AML-193 (cell line): ENCODE data around the gene NME5.

ENCODE experiments used
- DNase-seq, 2 experiments: peaks; one replicate each; lab custom pipeline; 2025; lab: John Stamatoyannopoulos, UW

The NME5 gene

GRCh38 chr5:138132543-138132942 is 6.7 kb downstream of the NME5 start:
- DNase-seq = no peak

- DNase-seq = no peak
Measured at GRCh38 chr5:138129347-138129746, 9.9 kb downstream of the NME5 start.

DNA sequence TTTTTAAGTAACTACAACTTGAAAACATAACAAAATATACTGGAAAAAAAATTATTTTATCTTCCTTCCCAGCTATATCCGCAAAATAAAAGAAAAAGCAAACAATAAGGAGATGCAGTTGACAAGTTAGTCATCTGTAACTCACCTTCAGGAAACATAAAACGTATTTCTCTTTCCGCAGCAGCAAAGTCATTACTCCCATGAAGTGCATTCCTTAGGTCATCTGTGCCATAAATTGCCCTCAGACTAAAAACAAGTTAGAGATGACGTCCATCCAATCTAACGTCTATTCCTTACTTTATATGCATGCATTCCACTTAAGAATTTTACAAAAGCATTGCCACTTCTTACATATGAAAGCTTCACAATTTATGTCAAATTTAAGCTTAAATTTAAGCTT is 10.9 kb downstream of the NME5 start:
- DNase-seq = no peak

GRCh38 chr5:138115254-138115653 is 24.0 kb downstream of the NME5 start:
- DNase-seq = no peak

DNA sequence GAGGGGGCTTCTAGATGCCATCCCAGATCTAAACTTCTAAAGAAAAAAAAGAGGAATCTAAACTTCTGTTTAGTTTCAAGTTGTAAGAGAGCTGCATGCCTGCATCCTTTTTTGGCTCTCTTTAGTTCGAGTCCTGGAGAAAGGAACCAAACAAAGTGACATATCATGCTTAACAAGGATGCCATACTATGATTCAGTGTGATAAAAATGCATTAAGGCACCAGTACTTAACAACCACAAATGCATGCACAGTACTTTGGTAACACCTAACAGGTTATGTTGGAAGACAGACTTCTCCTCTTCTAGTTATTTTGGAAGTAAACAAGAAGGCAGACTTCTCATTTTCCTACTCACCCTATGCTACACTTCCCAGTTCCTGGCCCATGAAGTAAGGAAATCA is 27.3 kb downstream of the NME5 start:
- DNase-seq = no peak

- DNase-seq = no peak
Measured at GRCh38 chr5:138111181-138111580, 28.0 kb downstream of the NME5 start.

GRCh38 chr5:138110266-138110963 is 28.8 kb downstream of the NME5 start:
- DNase-seq = no peak

GRCh38 chr5:138109463-138110265 is 29.6 kb downstream of the NME5 start:
- DNase-seq = no peak

DNA sequence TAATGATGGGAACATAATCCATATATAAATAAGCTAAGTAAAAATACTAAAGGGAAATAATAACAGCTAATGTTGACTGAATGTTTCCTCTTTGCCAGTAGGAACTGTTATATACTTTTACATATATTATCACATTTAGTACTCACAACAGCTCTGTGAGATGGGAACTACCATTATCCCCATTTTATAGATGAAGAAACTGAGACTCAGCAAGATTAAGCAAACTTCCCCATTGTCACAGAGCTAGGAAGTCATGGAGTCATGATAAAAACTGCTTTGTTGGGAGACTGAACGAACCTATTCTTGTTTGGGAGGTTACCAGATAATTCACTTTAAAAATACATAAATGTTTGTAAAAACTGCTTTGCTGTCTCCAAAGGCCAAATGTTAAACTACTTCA is 32.0 kb downstream of the NME5 start:
- no peak for DNase-seq

DNA sequence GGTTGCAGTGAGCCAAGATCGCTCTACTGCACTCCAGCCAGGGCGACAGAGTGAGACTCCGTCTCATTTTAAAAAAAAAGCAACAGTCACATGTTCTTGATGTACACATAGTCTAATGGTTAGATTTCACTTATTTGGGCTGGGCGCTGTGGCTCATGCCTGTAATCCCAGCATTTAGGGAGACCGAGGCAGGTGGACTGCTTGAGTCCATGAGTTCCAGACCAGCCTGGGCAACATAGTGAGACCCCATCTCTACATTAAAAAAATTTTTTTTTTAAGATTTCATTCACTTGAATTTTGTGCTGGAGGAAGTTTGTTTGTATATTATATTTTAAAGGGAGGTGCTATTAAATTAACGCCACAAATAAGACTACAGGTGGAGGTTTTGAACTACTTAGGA is 33.5 kb downstream of the NME5 start:
- no peak for DNase-seq

GRCh38 chr5:138103319-138103637 is 36.0 kb downstream of the NME5 start:
- no peak for DNase-seq

GRCh38 chr5:138102454-138103318 is 36.5 kb downstream of the NME5 start:
- DNase-seq = no peak

DNA sequence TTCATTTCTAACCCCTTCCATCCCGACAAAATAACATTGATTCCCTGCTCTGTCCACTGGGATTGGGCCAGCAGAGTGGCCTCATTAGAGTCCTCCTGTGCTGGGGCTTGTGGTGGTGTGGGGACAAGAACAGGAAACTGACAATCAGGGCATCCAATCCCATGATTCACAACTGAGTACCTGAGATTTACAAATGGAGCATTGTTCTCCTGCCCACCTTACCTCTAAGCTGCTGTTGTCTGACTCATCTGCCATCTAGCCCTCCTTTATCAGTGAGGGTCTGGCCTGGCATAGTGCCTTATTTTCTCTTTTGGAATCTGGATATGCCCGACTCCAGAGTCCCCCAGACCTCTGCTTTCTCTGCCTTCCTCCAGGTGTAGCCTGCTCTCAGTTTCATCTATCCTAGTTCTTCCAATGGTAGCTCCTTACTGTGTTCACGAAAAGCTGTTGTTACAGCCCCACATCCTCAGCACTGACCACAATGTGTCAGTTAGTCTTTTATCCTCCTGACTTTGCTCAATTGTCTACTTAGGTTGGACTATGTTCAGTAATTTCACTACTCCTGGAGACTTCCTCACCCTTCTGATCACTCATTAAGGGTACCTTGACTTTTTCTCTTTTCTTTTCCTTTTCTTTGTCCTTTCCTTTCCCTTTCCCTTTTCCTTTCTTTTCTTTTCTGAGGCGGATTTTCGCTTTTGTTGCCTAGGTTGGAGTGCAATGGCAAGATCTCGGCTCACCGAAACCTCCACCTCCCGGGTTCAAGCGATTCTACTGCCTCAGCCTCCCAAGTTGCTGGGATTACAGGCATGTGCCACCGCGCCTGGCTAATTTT is 42.0 kb downstream of the NME5 start:
- DNase-seq = no peak

- DNase-seq = no peak
Measured at GRCh38 chr5:138096363-138096762, 42.9 kb downstream of the NME5 start.

DNA sequence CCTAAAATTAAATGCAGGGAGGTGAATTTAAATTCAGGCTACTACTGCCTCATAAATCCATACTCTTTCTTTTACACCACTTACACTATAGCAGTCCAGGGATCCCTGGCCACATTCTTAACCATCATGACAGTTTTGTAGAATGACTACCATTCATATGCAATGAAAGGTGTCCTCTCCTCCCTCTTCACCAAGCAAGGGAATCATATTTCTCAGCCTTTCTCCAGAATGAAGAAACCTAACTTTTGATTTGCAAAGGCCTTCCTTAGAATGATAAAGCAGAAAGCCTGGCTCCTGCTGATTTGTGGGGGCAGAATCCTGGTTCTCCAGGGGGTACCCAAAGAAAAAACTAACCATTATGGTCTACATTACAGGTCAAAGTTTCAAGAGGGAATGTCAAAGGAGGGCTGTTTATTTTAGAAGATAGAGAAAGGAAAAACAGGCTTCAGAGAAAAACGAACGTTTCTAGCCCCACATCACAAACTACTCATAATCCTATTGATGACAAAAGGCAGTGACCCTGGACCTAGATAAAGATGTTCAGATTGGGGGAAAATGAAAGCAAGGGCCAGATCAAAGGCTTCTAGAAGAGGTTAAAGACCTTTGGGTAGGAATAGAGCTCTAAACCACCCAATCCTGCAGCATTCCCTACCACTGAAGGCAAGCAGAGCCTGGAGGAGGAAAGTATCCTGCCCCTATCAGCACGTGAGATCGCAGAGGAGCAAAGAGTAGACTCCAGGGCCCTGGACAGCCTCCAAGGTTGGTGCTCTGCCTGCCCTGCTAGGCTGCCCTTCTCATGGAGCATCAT is 43.9 kb downstream of the NME5 start:
- no peak for DNase-seq

DNA sequence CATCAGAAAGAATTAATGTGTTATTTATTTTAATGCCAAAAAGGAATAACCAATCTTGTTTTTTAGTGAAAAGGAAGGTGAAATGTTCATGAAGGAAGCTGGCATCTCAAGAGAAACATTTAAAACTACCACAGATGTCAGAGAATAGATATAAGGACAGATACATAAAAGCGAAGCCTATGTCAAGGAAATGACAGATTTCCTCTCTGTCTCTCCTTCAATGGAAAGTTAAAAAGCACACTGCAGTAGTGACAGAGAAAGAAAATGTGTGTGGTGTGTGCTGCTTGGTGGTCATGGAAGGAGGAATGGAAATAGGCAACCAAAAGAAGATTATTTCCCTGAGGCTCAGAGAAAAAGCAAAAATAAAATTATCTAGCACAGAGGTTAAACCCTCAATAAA is 46.2 kb downstream of the NME5 start:
- no peak for DNase-seq

- DNase-seq = no peak
Measured at GRCh38 chr5:138092301-138092700, 46.9 kb downstream of the NME5 start.

- no peak for DNase-seq
Measured at GRCh38 chr5:138091685-138092084, 47.5 kb downstream of the NME5 start.

DNA sequence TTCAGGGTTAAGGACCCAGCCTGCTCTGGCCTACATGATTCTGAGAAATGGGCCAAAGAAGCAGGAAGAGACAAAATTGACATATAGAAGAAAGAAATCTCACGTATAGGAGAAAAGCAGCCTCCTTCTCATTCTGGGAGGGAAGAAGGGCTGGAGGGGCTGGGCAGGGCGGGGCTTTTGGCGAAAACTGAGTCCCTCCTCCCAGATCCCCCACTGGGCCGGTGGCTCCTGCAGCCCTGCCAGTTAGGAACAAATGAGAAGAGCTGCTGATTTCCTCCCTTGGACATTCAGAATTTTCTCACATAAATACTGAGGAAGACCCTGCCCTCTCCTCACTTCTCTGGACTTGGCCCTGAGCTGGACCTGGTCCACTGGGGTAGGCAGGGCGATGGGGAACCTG is 55.5 kb downstream of the NME5 start, which contains the start of gene WNT8A:
TSS of gene WNT8A (plus strand) at position 332 of the 400 bp plus-strand sequence. CDS start 95 bp downstream, outside the sequence.
- no peak for DNase-seq

DNA sequence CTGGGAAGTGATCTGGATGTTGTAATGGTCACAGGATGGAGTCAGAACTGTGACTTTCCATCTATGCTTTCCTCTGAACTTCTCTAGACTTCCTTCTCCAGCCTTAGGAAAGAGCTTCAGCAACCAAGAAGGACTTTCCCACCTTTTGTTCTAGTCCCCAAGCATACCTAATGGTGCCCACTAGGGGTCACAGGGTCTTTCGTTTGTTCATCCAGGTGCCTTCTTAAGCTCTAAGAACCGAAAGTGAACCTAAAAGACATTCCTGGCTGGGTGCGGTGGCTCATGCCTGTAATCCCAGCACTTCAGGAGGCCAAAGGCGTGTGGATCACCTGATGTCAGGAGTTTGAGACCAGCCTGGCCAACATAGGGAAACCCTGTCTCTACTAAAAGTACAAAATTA is 57.2 kb downstream of the NME5 start:
- no peak for DNase-seq
